HEK293T (cell line): ENCODE measurements around the gene LGALS12.
A peak's percentile ranks its signal among the peaks of the same experiment; 100 is the strongest.

Source experiments
- CTCF ChIA-PET: fragments of 350-600 bp; formaldehyde crosslinking; extraction: SDS; loops from one replicate; lab custom pipeline; 2021; ENCODE audit warnings: antibody characterized with exemption, inconsistent platforms; lab: Yijun Ruan, JAX
- POLR2A ChIA-PET: fragments of 350-600 bp; formaldehyde crosslinking; extraction: SDS; loops from one replicate; lab custom pipeline; 2020; ENCODE audit warnings: antibody characterized with exemption, inconsistent platforms; lab: Yijun Ruan, JAX
- DNase-seq: peaks from one replicate; pipeline ENCODE4 v3.0.0; 2012; ENCODE audit warnings: mixed read lengths; ENCODE audit errors: extremely low spot score
- ARNT ChIP-seq: fragments of 450-650 bp; IDR thresholded peaks from 2 replicates; pipeline ENCODE4 v1.6.1; 2017; ENCODE audit warnings: mild to moderate bottlenecking
- BHLHE40 ChIP-seq: fragments of 450-650 bp; IDR thresholded peaks from 2 replicates; pipeline ENCODE4 v1.6.1; 2016; ENCODE audit warnings: mild to moderate bottlenecking, moderate library complexity, borderline replicate concordance
- CTBP1 ChIP-seq: fragments of 450-650 bp; IDR thresholded peaks from 2 replicates; pipeline ENCODE4 v1.6.1; 2016; ENCODE audit warnings: borderline replicate concordance
- ELF4 ChIP-seq: fragments of 450-650 bp; IDR thresholded peaks from 2 replicates; pipeline ENCODE4 v1.6.1; 2017; ENCODE audit warnings: antibody characterized with exemption
- FOXA1 ChIP-seq: fragments of 450-650 bp; IDR thresholded peaks from 2 replicates; pipeline ENCODE4 v1.6.1; 2016; ENCODE audit warnings: mild to moderate bottlenecking
- FOXK2 ChIP-seq: fragments of 450-650 bp; IDR thresholded peaks from 2 replicates; pipeline ENCODE4 v1.6.1; 2016; ENCODE audit warnings: mild to moderate bottlenecking
- FOXM1 ChIP-seq: fragments of 450-650 bp; IDR thresholded peaks from 2 replicates; pipeline ENCODE4 v1.6.1; 2017; ENCODE audit warnings: mild to moderate bottlenecking, borderline replicate concordance
- HDGF ChIP-seq: fragments of 450-650 bp; IDR thresholded peaks from 2 replicates; pipeline ENCODE4 v1.6.1; 2017; ENCODE audit warnings: antibody characterized with exemption, borderline replicate concordance
- L3MBTL2 ChIP-seq: fragments of 450-650 bp; conservative IDR thresholded peaks from 2 replicates; pipeline ENCODE4 v1.6.1; 2016; ENCODE audit warnings: mild to moderate bottlenecking
- LEF1 ChIP-seq: fragments of 450-650 bp; IDR thresholded peaks from 2 replicates; pipeline ENCODE4 v1.6.1; 2017; ENCODE audit warnings: mild to moderate bottlenecking, borderline replicate concordance
- NFRKB ChIP-seq: fragments of 450-650 bp; IDR thresholded peaks from 2 replicates; pipeline ENCODE4 v1.6.1; 2016; ENCODE audit warnings: mild to moderate bottlenecking, moderate library complexity
- SP1 ChIP-seq: fragments of 450-650 bp; IDR thresholded peaks from 2 replicates; pipeline ENCODE4 v1.6.1; 2017
- SUZ12 ChIP-seq: fragments of 450-650 bp; IDR thresholded peaks from 2 replicates; pipeline ENCODE4 v1.6.1; 2016; ENCODE audit warnings: mild to moderate bottlenecking
- TARDBP ChIP-seq: fragments of 450-650 bp; IDR thresholded peaks from 2 replicates; pipeline ENCODE4 v1.6.1; 2016
- ZNF384 ChIP-seq: fragments of 450-650 bp; IDR thresholded peaks from 2 replicates; pipeline ENCODE4 v1.6.1; 2016
- TF ChIP-seq, protein P1 (sequence below): fragments of 450-650 bp; IDR thresholded peaks from 2 replicates; pipeline ENCODE4 v1.6.1; 2016

LGALS12 gene

DNA sequence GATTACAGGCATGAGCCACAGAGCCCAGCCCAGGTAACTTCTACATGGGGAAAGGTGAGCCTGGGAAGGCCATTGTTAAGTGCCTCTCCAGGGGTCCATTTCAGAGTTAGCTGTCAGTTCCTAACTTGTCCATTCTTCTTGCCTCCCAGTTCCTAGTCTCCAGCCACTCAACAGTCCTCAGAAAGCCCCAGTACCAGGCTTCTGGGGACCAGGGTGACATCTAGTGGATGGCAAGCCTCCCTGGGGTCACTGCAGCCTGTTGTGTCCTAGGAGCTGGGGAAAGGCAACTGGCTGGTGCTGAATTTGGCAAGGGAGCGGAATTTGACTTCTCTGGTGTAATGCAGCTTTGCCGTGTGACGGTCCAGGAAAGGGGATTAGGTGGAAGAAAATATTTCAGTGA is 2.1 kb downstream of the LGALS12 start:
- POLR2A ChIA-PET: no interaction called here
- DNase-seq: peak; percentile 38
- TF ChIP-seq L3MBTL2 (no peak), ELF4 (no peak), ZNF384 (no peak), FOXM1 (no peak), BHLHE40 (no peak), CTBP1 (no peak), HDGF (no peak), SUZ12 (no peak), FOXA1 (no peak), NFRKB (no peak), SP1 (no peak), LEF1 (no peak), TARDBP (no peak), ARNT (no peak), FOXK2 (no peak)
- TF ChIP-seq, protein P1, sequence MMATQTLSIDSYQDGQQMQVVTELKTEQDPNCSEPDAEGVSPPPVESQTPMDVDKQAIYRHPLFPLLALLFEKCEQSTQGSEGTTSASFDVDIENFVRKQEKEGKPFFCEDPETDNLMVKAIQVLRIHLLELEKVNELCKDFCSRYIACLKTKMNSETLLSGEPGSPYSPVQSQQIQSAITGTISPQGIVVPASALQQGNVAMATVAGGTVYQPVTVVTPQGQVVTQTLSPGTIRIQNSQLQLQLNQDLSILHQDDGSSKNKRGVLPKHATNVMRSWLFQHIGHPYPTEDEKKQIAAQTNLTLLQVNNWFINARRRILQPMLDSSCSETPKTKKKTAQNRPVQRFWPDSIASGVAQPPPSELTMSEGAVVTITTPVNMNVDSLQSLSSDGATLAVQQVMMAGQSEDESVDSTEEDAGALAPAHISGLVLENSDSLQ: no peak
- CTCF ChIA-PET: interaction anchor here (0.7 kb wide), 1 partner anchor 25 kb away, joined by 3 read pairs; no protein-coding TSS in a partner anchor

GRCh38 chr11:63508745-63509144 is 2.9 kb downstream of the LGALS12 start:
- TF ChIP-seq NFRKB (no peak), L3MBTL2 (no peak), TARDBP (no peak), SUZ12 (no peak), ZNF384 (no peak), FOXA1 (no peak), HDGF (no peak), FOXK2 (no peak), FOXM1 (no peak), ARNT (no peak), SP1 (no peak), LEF1 (no peak), BHLHE40 (no peak)
- TF ChIP-seq, protein P1: no peak
- ChIA-PET CTCF (interaction anchor here (0.7 kb wide), 1 partner anchor 25 kb away, joined by 3 read pairs; no protein-coding TSS in a partner anchor), POLR2A (no interaction called here)
- no peak for DNase-seq

GRCh38 chr11:63510360-63511047 is 4.6 kb downstream of the LGALS12 start:
- CTCF ChIA-PET: no interaction called here
- TF ChIP-seq TARDBP (no peak), ELF4 (no peak), LEF1 (no peak), SP1 (no peak), SUZ12 (no peak), ZNF384 (no peak), L3MBTL2 (no peak), NFRKB (no peak), ARNT (no peak), FOXA1 (no peak), FOXK2 (no peak), HDGF (no peak), BHLHE40 (no peak)
- TF ChIP-seq, protein P1: no peak
- DNase-seq: no peak
- POLR2A ChIA-PET: no interaction called here

DNA sequence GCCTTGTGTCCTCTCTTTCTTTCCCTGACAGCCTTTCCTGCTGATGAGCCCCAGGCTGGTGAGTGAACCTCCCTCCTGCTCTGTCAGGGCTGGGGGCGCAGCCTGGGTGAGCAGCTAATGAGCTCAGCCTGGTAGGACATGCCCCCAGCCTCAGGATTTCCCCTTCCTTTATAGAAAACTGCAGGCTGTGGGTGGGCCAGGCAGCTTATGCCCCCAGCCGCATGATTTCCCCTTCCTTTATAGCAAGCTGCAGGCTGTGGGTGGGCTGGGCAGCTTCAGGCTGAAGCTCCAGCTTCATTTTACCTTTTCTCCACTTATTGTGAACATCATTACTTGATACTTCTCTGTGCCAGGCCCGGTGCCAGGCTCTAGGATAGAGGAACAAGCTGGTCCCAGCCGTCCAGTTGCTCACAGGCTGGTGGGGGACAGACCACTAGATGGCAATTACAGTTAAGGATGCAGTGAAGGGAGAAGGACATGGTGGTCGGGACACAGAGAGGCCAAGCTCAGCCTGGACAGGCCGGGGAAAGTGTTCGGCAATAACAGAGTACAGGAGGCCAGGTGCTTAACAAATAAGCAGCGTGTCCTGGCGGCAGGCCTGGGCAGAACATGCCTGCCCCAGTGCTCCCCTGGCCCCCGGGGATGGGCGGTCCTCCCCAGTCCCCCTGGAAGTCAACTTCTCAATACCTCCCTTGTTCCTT is 5.3 kb downstream of the LGALS12 start:
- TF ChIP-seq, protein P1: no peak
- TF ChIP-seq LEF1 (no peak), ZNF384 (no peak), CTBP1 (no peak), SP1 (no peak), FOXK2 (no peak), BHLHE40 (no peak), FOXM1 (no peak), L3MBTL2 (no peak), ARNT (no peak), HDGF (no peak)
- ChIA-PET POLR2A (no interaction called here), CTCF (no interaction called here)
- DNase-seq: no peak

GRCh38 chr11:63512816-63513215 is 6.9 kb downstream of the LGALS12 start:
- POLR2A ChIA-PET: no interaction called here
- TF ChIP-seq FOXA1 (no peak), NFRKB (no peak), BHLHE40 (no peak), ARNT (no peak), TARDBP (no peak), FOXK2 (no peak), SUZ12 (no peak), ZNF384 (no peak), FOXM1 (no peak), HDGF (no peak), LEF1 (no peak), SP1 (no peak), L3MBTL2 (no peak), CTBP1 (no peak), ELF4 (no peak)
- TF ChIP-seq, protein P1: no peak
- CTCF ChIA-PET: no interaction called here
- no peak for DNase-seq
